ENCODE results near the gene FIGNL2. TPM values are rescaled to one million over a fixed set of nuclear protein-coding genes. Genes with fewer than 3 reads are reported as not detected.

The FIGNL2 gene
- total RNA-seq, 6 experiments from 2014 or later: 0.14 to 1.8 (median 0.55) TPM

DNA sequence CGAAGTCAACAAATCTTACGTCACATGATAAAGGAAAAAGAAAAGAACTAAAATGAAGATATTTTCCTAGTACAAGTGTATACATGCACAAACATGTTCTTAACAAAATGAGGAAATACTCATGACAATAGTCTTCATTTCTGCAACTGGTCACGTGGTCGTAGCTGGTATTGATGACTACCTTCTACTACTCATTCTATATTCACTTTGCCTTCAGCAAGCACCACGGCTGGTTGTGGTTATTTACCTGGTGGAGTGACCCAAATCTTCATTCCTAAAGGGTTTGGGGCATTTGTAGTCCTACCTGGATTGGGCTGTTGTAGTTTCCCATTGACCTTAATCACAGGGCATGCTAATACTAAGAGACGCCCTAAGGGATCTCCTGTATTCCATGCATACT lies 51.2 kb downstream of the FIGNL2 start:
- H3K9me3 ChIP-seq: no peaks in the 10 kb centered on the region
- no peak overlapping the region for H3K27ac ChIP-seq
- H3K4me3 ChIP-seq: no peak overlapping the region
- no peak for TF ChIP-seq POLR2A (IDR thresholded peaks at IDR 0.05)
- TF ChIP-seq, protein P1, sequence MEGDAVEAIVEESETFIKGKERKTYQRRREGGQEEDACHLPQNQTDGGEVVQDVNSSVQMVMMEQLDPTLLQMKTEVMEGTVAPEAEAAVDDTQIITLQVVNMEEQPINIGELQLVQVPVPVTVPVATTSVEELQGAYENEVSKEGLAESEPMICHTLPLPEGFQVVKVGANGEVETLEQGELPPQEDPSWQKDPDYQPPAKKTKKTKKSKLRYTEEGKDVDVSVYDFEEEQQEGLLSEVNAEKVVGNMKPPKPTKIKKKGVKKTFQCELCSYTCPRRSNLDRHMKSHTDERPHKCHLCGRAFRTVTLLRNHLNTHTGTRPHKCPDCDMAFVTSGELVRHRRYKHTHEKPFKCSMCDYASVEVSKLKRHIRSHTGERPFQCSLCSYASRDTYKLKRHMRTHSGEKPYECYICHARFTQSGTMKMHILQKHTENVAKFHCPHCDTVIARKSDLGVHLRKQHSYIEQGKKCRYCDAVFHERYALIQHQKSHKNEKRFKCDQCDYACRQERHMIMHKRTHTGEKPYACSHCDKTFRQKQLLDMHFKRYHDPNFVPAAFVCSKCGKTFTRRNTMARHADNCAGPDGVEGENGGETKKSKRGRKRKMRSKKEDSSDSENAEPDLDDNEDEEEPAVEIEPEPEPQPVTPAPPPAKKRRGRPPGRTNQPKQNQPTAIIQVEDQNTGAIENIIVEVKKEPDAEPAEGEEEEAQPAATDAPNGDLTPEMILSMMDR (IDR thresholded peaks at IDR 0.05): no peak
- H3K27me3 ChIP-seq: no peaks in the 10 kb centered on the region
- H3K36me3 ChIP-seq: no peaks in the 10 kb centered on the region
- no peaks in the 10 kb centered on the region for H3K4me1 ChIP-seq
- no peak for ATAC-seq
- no peak for DNase-seq
- WGBS (ENCODE audit: insufficient coverage, low coverage, low lambda C conversion rate, missing lambda C conversion rate): 94% methylated on average over 5 of the region's 6 CpGs
- intact Hi-C loops (cut with DNase I): no loop called here

DNA sequence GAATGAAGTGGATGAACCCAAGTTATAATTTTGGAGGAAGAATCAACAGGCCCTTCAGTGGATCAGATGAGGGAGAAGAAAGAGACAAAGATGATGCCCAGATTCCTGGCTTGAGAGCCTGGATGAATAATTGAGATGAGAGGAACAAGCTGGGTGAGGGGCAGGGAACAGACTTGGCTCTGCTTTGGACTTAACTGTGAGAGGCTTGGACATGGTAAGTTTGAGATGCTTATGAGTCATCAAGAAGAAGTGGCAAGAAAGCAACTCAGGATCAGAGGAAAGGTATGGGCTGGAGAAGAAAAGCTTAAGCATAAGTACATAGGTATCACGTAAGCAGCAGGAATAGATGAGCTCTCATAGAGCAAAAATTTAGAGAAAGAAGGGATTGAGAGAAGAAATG lies 55.3 kb downstream of the FIGNL2 start:
- no peak overlapping the region for H3K27ac ChIP-seq
- 80% methylated on average over 1 of the region's 1 CpG for WGBS (ENCODE audit: insufficient coverage, low coverage, low lambda C conversion rate, missing lambda C conversion rate)
- ATAC-seq: no peak

DNA sequence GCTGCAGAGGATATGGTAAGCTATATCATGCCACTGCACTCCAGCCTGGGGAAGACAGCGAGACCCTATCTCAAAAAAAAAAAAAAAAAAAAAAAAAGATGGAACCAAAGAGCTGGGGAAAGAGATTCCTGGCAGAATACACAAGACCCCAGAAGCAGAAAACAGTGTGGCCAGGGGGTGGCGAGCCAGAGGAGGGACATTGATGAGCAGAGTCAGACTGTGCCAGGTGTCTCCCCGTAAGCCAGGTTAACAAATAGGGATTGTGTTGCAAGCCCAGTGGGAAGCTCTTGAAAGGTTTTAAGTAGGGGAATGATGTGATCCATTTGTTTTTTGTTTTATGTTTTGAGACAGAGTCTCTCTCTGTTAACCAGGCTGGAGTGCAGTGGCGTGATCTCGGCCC lies 56.1 kb downstream of the FIGNL2 start:
- no peak for ATAC-seq
- DNase-seq: no peak
- TF ChIP-seq, protein P1 (IDR thresholded peaks at IDR 0.05): no peak
- TF ChIP-seq POLR2A (IDR thresholded peaks at IDR 0.05): no peak
- Histone ChIP-seq H3K4me1 (no peaks in the 10 kb centered on the region), H3K36me3 (peaks cover 0 to 5% (median 0%) of the 10 kb centered on the region in 4 donors), H3K9me3 (no peaks in the 10 kb centered on the region), H3K27ac (no peak overlapping the region), H3K4me3 (no peak overlapping the region), H3K27me3 (no peaks in the 10 kb centered on the region)
- WGBS (ENCODE audit: insufficient coverage, low coverage, low lambda C conversion rate, missing lambda C conversion rate): 82% methylated on average over 3 of the region's 5 CpGs
- intact Hi-C loops (cut with DNase I): no loop called here

More for the DNA sequence above, 55.3 kb downstream of the FIGNL2 start:
- no peaks in the 10 kb centered on the region for H3K27me3 ChIP-seq
- no peak overlapping the region for H3K4me3 ChIP-seq
- no peaks in the 10 kb centered on the region for H3K9me3 ChIP-seq
- peaks cover 0 to 5% (median 0%) of the 10 kb centered on the region in 4 donors for H3K36me3 ChIP-seq
- intact Hi-C loops (cut with DNase I): no loop called here
- no peaks in the 10 kb centered on the region for H3K4me1 ChIP-seq
- TF ChIP-seq, protein P1 (IDR thresholded peaks at IDR 0.05): no peak
- TF ChIP-seq POLR2A (IDR thresholded peaks at IDR 0.05): no peak
- DNase-seq: no peak

- intact Hi-C loops (cut with DNase I): no loop called here
- Histone ChIP-seq H3K4me3 (no peak overlapping the region), H3K4me1 (no peaks in the 10 kb centered on the region), H3K27me3 (no peaks in the 10 kb centered on the region), H3K27ac (no peak overlapping the region), H3K36me3 (peaks cover 0 to 5% (median 0%) of the 10 kb centered on the region in 4 donors), H3K9me3 (no peaks in the 10 kb centered on the region)
- whole genome bisulfite sequencing (ENCODE audit: insufficient coverage, low coverage, low lambda C conversion rate, missing lambda C conversion rate): 91% methylated on average over 6 of the region's 6 CpGs
- DNase-seq (no peak), ATAC-seq (no peak)
- TF ChIP-seq, protein P1 (IDR thresholded peaks at IDR 0.05): no peak
- TF ChIP-seq POLR2A (IDR thresholded peaks at IDR 0.05): no peak
Observed at GRCh38 chr12:51788876-51789275, 59.6 kb downstream of the FIGNL2 start.

DNA sequence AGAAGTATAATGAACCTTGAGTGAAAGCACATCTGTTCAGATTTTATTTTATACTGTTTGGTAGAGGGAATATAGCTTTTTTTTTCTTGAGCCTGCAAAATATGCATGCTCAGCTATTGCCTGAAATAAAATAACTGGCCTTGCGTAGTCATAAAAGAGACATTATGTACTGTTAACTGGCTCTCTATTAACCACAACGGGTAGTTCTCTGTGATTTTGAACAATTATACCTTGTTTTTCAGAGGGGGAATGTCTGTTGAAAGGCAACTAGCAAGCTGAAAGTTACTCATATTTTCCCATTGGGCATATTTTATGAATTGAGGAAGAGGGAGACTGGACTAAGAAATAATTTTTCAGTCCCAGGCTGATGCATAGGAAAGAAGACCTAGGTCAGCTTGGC lies 62.6 kb downstream of the FIGNL2 start:
- no peak for DNase-seq
- Histone ChIP-seq H3K4me3 (no peak overlapping the region), H3K4me1 (no peaks in the 10 kb centered on the region), H3K27me3 (no peaks in the 10 kb centered on the region), H3K36me3 (no peaks in the 10 kb centered on the region), H3K9me3 (no peaks in the 10 kb centered on the region), H3K27ac (no peak overlapping the region)
- intact Hi-C loops (cut with DNase I): no loop called here
- WGBS (ENCODE audit: insufficient coverage, low coverage, low lambda C conversion rate, missing lambda C conversion rate): 67% methylated on average over 2 of the region's 2 CpGs
- TF ChIP-seq POLR2A (IDR thresholded peaks at IDR 0.05): no peak
- TF ChIP-seq, protein P1 (IDR thresholded peaks at IDR 0.05): no peak
- ATAC-seq: no peak

Data from right lobe of liver (tissue), 6 donors.